SK-N-SH treated with all-trans-retinoic acid at 6 μM for 48 hours (cell line): ENCODE measurements around the gene RAB23.
"Not testable (repeated sequence)": the region's sequence is repeated elsewhere in the genome, so short reads cannot be mapped to it uniquely, and the experiment has no call there.

Experiments
- ATAC-seq: fragments of 200-7000 bp; cut with Tn5 transposase; 3 replicates; pipeline ENCODE4 v1.9.1; 2020; ENCODE audit warnings: mild to moderate bottlenecking, moderate library complexity
- ARNTL ChIP-seq: fragments of 450-650 bp; formaldehyde crosslinking; IDR thresholded peaks from 2 replicates; pipeline ENCODE4 v1.5.0; 2020; ENCODE audit warnings: low read depth, mild to moderate bottlenecking, moderate library complexity, borderline replicate concordance
- BACH2 ChIP-seq: fragments of 250-450 bp; sonication (Bioruptor Pico); IDR thresholded peaks from 2 replicates; pipeline ENCODE4 v1.9.0; 2021; ENCODE audit warnings: mild to moderate bottlenecking, borderline replicate concordance
- CSDC2 ChIP-seq: fragments of 250-450 bp; sonication (Bioruptor Pico); IDR thresholded peaks from 2 replicates; pipeline ENCODE4 v1.5.0; 2020; ENCODE audit warnings: mild to moderate bottlenecking, moderate library complexity
- CSRNP3 ChIP-seq: fragments of 250-450 bp; sonication (Bioruptor Pico); IDR thresholded peaks from 2 replicates; pipeline ENCODE4 v1.5.1; 2021; ENCODE audit warnings: mild to moderate bottlenecking, moderate library complexity
- ESRRG ChIP-seq: fragments of 250-450 bp; sonication (Bioruptor Pico); IDR thresholded peaks from 2 replicates; pipeline ENCODE4 v1.6.1; 2021; ENCODE audit warnings: mild to moderate bottlenecking
- GLIS3 ChIP-seq: fragments of 250-450 bp; sonication (Bioruptor Pico); IDR thresholded peaks from 2 replicates; pipeline ENCODE4 v1.5.0; 2020; ENCODE audit warnings: mild to moderate bottlenecking, moderate library complexity
- ISL1 ChIP-seq: fragments of 250-450 bp; sonication (Bioruptor Pico); IDR thresholded peaks from 2 replicates; pipeline ENCODE4 v2.1.2; 2022; ENCODE audit warnings: mild to moderate bottlenecking, moderate library complexity
- OSR1 ChIP-seq: fragments of 250-450 bp; sonication (Bioruptor Pico); IDR thresholded peaks from 2 replicates; pipeline ENCODE4 v1.8.0; 2022; ENCODE audit warnings: moderate library complexity, mild to moderate bottlenecking, inconsistent platforms
- PATZ1 ChIP-seq: fragments of 250-450 bp; sonication (Bioruptor Pico); IDR thresholded peaks from 2 replicates; pipeline ENCODE4 v1.8.0; 2020; ENCODE audit warnings: mild to moderate bottlenecking, moderate library complexity, borderline replicate concordance
- POU6F1 ChIP-seq: fragments of 250-450 bp; sonication (Bioruptor Pico); IDR thresholded peaks from 2 replicates; pipeline ENCODE4 v1.8.0; 2021; ENCODE audit warnings: low read depth, mild to moderate bottlenecking, moderate library complexity, borderline replicate concordance
- PPARA ChIP-seq: fragments of 250-450 bp; sonication (Bioruptor Pico); IDR thresholded peaks from 2 replicates; pipeline ENCODE4 v1.5.0; 2020; ENCODE audit warnings: mild to moderate bottlenecking, borderline replicate concordance
- RARB ChIP-seq: fragments of 250-450 bp; sonication (Bioruptor Pico); IDR thresholded peaks from 2 replicates; pipeline ENCODE4 v1.8.0; 2021; ENCODE audit warnings: mild to moderate bottlenecking, moderate library complexity
- SNAI2 ChIP-seq: fragments of 250-450 bp; sonication (Bioruptor Pico); IDR thresholded peaks from 2 replicates; pipeline ENCODE4 v1.5.0; 2020; ENCODE audit warnings: mild to moderate bottlenecking, moderate library complexity
- TSHZ2 ChIP-seq: fragments of 250-450 bp; sonication (Bioruptor Pico); IDR thresholded peaks from 2 replicates; pipeline ENCODE4 v1.5.0; 2020; ENCODE audit warnings: mild to moderate bottlenecking, moderate library complexity
- ZC3H10 ChIP-seq: fragments of 250-450 bp; sonication (Bioruptor Pico); IDR thresholded peaks from 2 replicates; pipeline ENCODE4 v1.5.1; 2021; ENCODE audit warnings: mild to moderate bottlenecking, moderate library complexity
- ZFP3 ChIP-seq: fragments of 250-450 bp; sonication (Bioruptor Pico); IDR thresholded peaks from 2 replicates; pipeline ENCODE4 v1.5.0; 2020; ENCODE audit warnings: mild to moderate bottlenecking, moderate library complexity
- ZFP30 ChIP-seq: fragments of 450-650 bp; formaldehyde crosslinking; IDR thresholded peaks from 2 replicates; pipeline ENCODE4 v1.5.0; 2022; ENCODE audit warnings: mild to moderate bottlenecking, moderate library complexity
- ZNF70 ChIP-seq: fragments of 450-650 bp; formaldehyde crosslinking; IDR thresholded peaks from 2 replicates; pipeline ENCODE4 v1.5.0; 2020; ENCODE audit warnings: mild to moderate bottlenecking, moderate library complexity
- ZNF8 ChIP-seq: fragments of 450-650 bp; formaldehyde crosslinking; IDR thresholded peaks from 2 replicates; pipeline ENCODE4 v1.5.0; 2020; ENCODE audit warnings: mild to moderate bottlenecking, moderate library complexity

Gene RAB23

GRCh38 chr6:57243954-57244353 lies 21.8 kb upstream of the RAB23 start (continued):
- no peak for TF ChIP-seq CSRNP3 (CRISPR knock-in tag)
- no peak for TF ChIP-seq ZFP3 (CRISPR knock-in tag)
- TF ChIP-seq SNAI2 (CRISPR knock-in tag) = no peak
- no peak for TF ChIP-seq ISL1 (CRISPR knock-in tag)
- TF ChIP-seq CSDC2 = no peak
- no peak for TF ChIP-seq TSHZ2 (CRISPR knock-in tag)
- no peak for TF ChIP-seq ZNF70 (CRISPR knock-in tag)
- TF ChIP-seq ZFP30 (CRISPR knock-in tag) = no peak
- no peak for TF ChIP-seq ARNTL (CRISPR knock-in tag)

- not testable (repeated sequence) for ATAC-seq
Observed at GRCh38 chr6:57243526-57243925, 21.4 kb upstream of the RAB23 start.

- peak; percentile 71 for ATAC-seq
- TF ChIP-seq ISL1 (CRISPR knock-in tag) = peak; percentile 20; the same call in 1 of the 2 replicates
- TF ChIP-seq ZFP3 (CRISPR knock-in tag) = no peak
- TF ChIP-seq, all 23 proteins: peak for 1
Observed at GRCh38 chr6:57242505-57242904, 20.4 kb upstream of the RAB23 start.

- ATAC-seq = no peak
- TF ChIP-seq ZNF8 (CRISPR knock-in tag) = no peak
- no peak for TF ChIP-seq ZNF70 (CRISPR knock-in tag)
- no peak for TF ChIP-seq ZFP30 (CRISPR knock-in tag)
- TF ChIP-seq BACH2 (CRISPR knock-in tag) = no peak
- TF ChIP-seq TSHZ2 (CRISPR knock-in tag) = no peak
- TF ChIP-seq ZC3H10 (CRISPR knock-in tag) = no peak
- no peak for TF ChIP-seq SNAI2 (CRISPR knock-in tag)
- TF ChIP-seq CSDC2 = no peak
- no peak for TF ChIP-seq ESRRG (CRISPR knock-in tag)
Observed at GRCh38 chr6:57226221-57226620, 4.1 kb upstream of the RAB23 start.

- TF ChIP-seq ZFP30 (CRISPR knock-in tag) (no peak), PPARA (CRISPR knock-in tag) (no peak), ZFP3 (CRISPR knock-in tag) (no peak)
- no peak for ATAC-seq
Observed at GRCh38 chr6:57224769-57225515, 2.8 kb upstream of the RAB23 start.

GRCh38 chr6:57222743-57223077 lies 603 bp upstream of the RAB23 start:
- ATAC-seq = peak; percentile 6; the same call in 2 of the 3 replicates
- no peak for TF ChIP-seq PPARA (CRISPR knock-in tag)
- no peak for TF ChIP-seq ZFP30 (CRISPR knock-in tag)
- TF ChIP-seq PATZ1 = no peak
- TF ChIP-seq GLIS3 (CRISPR knock-in tag) = no peak
- no peak for TF ChIP-seq POU6F1
- TF ChIP-seq ESRRG (CRISPR knock-in tag) = no peak
- TF ChIP-seq SNAI2 (CRISPR knock-in tag) = no peak
- TF ChIP-seq RARB = no peak
- TF ChIP-seq ARNTL (CRISPR knock-in tag) = no peak
- no peak for TF ChIP-seq OSR1 (CRISPR knock-in tag)
- TF ChIP-seq CSRNP3 (CRISPR knock-in tag) = no peak
